ENCODE measurements around the gene SIRT2. TPM values are rescaled to one million over a fixed set of nuclear protein-coding genes. Genes with fewer than 3 reads are reported as not detected.
A peak's percentile ranks its signal among the peaks of the same experiment; 100 is the strongest.

Gene SIRT2
- total and polyA plus RNA-seq, 12 donors, result 46.4 to 145 (median 67.9) TPM

- intact Hi-C loops (cut with DNase I), result no loop called here
- no peak overlapping the region for H3K27ac ChIP-seq
- no peaks in the 10 kb centered on the region for H3K9me3 ChIP-seq (replicated peaks in 1 of 3)
- no peaks in the 10 kb centered on the region for H3K27me3 ChIP-seq
- no peak overlapping the region for H3K4me3 ChIP-seq
- 91 to 97% (median 95%) methylated on average over 15 to 19 of the region's 19 CpGs for WGBS, 4 donors
- peaks cover 0 to 30% of the 10 kb centered on the region in 2 donors for H3K36me3 ChIP-seq (replicated peaks in 1 of 2)
- no peak for DNase-seq
- TF ChIP-seq POLR2A (IDR thresholded peaks at IDR 0.05), result no peak
- TF ChIP-seq CTCF (IDR thresholded peaks at IDR 0.05), result no peak
- no peaks in the 10 kb centered on the region for H3K4me1 ChIP-seq (replicated peaks in 1 of 2)
Measured at GRCh38 chr19:38880076-38880881, 19.1 kb downstream of the SIRT2 start.

DNA sequence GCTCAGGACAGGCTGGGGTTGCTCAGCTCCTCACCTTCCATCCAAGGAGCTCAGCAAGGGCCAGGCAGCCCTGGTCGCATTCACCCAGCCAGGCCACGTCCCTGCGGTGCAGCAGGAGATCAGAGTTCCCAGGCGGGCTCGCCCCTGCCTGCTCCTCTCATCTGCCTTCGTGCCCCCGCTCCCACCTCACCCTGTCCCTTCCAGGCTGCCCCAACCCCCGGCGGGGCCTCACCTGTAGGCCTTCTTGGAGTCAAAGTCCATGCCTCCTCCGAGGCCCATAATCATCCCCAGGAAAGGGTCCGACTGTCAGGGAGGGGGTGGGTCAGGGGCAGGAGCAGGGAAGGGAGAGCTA lies 20.0 kb downstream of the SIRT2 start:
- Histone ChIP-seq H3K4me3 (no peak overlapping the region), H3K9me3 (replicated peaks in 1 of 3) (no peaks in the 10 kb centered on the region), H3K4me1 (replicated peaks in 1 of 2) (no peaks in the 10 kb centered on the region), H3K36me3 (replicated peaks in 1 of 2) (peaks cover 0 to 30% of the 10 kb centered on the region in 2 donors), H3K27me3 (no peaks in the 10 kb centered on the region), H3K27ac (no peak overlapping the region)
- intact Hi-C loops (cut with DNase I), result no loop called here
- no peak for TF ChIP-seq POLR2A (IDR thresholded peaks at IDR 0.05)
- no peak for TF ChIP-seq CTCF (IDR thresholded peaks at IDR 0.05)
- WGBS, 4 donors, result 89 to 95% (median 94%) methylated on average over 6 to 11 of the region's 11 CpGs
- no peak for DNase-seq

- whole genome bisulfite sequencing, 4 donors, result 80 to 84% (median 81%) methylated on average over 11 to 16 of the region's 16 CpGs
- DNase-seq, result no peak
- intact Hi-C loops (cut with DNase I), result no loop called here
- H3K36me3 ChIP-seq (replicated peaks in 1 of 2), result peaks cover 0 to 30% of the 10 kb centered on the region in 2 donors
- peak overlapping the region in 1 of 5 donors; percentile 21 for H3K27ac ChIP-seq
- H3K4me1 ChIP-seq (replicated peaks in 1 of 2), result no peaks in the 10 kb centered on the region
- H3K27me3 ChIP-seq, result no peaks in the 10 kb centered on the region
- H3K9me3 ChIP-seq (replicated peaks in 1 of 3), result no peaks in the 10 kb centered on the region
- TF ChIP-seq CTCF (IDR thresholded peaks at IDR 0.05) (no peak), POLR2A (IDR thresholded peaks at IDR 0.05) (no peak)
- H3K4me3 ChIP-seq, result no peak overlapping the region
Measured at GRCh38 chr19:38878575-38879399, 20.6 kb downstream of the SIRT2 start.

DNA sequence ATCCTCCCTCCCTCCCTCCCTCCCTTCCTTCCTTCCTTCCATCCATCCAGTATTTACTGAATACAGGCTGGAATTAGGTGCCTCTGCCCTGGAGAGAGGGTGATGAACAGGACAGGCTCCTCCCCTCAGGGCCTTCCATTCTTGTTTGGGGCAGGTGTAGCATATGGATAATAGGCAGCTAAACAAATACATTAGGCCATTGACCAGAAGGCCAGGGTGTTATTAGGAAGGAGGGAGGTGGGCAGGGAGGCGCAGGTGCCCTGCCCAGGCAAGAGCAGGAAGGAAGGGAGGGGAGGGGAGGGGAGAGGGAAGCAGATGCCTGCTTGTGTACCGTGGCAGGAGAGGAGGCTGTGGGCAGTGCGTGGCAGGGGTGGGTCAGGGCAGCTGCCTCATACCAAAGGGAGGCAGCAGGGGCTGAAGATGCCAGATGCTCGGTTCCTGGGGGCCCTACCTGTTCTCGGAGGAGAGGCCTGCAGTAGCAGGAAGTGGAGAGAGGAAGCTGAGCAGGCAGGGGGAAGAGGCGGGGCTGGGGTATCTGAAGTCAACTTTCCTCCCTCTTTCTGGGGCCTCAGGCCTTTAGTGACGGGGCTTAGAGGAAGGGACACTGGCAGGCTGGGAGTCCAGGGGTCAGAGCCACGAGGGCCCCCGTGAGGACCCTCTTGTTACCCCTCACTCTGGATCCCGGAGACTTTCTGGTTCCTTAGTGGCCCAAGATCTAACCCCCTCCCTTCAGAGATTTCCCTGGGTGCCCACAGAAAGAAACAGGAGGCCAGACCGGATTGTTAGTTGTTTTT lies 21.4 kb downstream of the SIRT2 start, which contains the start of gene RINL:
TSS of gene RINL (minus strand) at position 495 of the 794 bp plus-strand sequence. CDS start 1,533 bp downstream, outside the sequence.
- Histone ChIP-seq H3K27ac (peak within 1 kb of the TSS in 2 of 5 donors; percentile 21 to 22), H3K36me3 (replicated peaks in 1 of 2) (peaks cover 0 to 23% of the 10 kb centered on the region in 2 donors), H3K27me3 (no peaks in the 10 kb centered on the region), H3K4me1 (replicated peaks in 1 of 2) (no peaks in the 10 kb centered on the region), H3K9me3 (replicated peaks in 1 of 3) (no peaks in the 10 kb centered on the region), H3K4me3 (no peak within 1 kb of the TSS)
- intact Hi-C loops (cut with DNase I), result no loop called here
- no peak for DNase-seq
- WGBS, 4 donors, result 48 to 64% (median 57%) methylated on average over 10 to 11 of the region's 11 CpGs
- TF ChIP-seq CTCF (IDR thresholded peaks at IDR 0.05) (no peak), POLR2A (IDR thresholded peaks at IDR 0.05) (no peak)
